GM19035 (cell line): ENCODE results near the gene MEI4.
"Not testable (repeated sequence)": the region's sequence is repeated elsewhere in the genome, so short reads cannot be mapped to it uniquely, and the experiment has no call there.

Source experiments
- ATAC-seq: cut with Tn5 transposase; IDR thresholded peaks from one replicate; pipeline ENCODE4 v1.9.1; 2021; ENCODE audit not compliant: unreplicated experiment

MEI4 gene

DNA sequence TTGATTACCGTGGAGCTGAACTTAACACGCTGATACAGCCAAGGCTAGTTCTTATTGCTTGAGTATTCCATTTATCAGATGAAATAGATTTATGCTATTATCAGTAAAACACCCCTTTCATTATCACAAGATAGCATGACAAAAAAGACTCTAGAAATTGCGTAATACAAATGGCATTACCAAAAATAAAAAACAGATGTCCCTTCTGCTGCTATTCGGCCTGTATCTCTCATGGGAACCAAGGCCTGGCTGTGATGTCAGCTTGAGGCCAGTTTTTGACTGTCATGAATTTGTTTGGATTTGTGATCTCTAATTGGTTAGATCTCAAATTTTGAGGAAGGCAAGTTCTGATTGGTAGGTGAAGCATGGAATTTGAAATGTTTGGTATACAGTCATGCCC lies 25.2 kb downstream of the MEI4 start:
- no peak for ATAC-seq

DNA sequence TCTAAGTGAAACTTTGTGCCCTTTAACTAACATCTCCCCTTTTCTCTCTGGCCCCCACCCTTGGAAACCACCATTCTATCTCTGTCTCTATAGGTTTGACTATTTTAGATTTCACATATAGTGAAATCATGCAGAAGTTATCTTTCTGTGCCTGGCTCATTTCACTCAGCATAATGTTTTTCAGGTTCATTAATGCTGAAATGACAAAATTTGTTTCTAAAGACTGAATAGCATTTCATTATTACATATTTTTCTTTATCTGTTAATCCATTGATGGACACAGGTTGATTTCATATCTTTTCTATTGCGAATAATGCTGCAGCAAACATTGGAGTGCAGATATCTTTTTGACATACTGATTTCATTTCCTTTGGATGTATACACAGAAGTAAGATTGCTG lies 30.7 kb downstream of the MEI4 start:
- ATAC-seq: no peak

DNA sequence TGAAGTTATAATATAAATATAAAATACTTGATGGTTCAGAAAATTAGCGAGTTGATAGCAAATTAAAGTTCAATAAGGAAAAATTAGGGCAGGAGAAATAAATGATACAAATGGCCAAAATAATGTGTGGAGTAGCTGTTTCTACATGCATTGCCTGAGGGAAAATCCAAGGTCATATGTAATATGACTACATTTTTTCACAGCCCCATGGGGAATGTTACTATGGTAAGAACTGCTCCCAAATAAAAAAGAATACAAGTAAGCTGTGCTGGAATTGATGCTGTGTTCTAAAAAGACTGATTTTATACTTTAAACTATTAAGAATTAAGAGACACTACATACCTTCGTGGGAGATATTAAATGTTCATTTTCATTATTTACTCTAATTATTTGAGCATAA lies 34.1 kb downstream of the MEI4 start:
- no peak for ATAC-seq

DNA sequence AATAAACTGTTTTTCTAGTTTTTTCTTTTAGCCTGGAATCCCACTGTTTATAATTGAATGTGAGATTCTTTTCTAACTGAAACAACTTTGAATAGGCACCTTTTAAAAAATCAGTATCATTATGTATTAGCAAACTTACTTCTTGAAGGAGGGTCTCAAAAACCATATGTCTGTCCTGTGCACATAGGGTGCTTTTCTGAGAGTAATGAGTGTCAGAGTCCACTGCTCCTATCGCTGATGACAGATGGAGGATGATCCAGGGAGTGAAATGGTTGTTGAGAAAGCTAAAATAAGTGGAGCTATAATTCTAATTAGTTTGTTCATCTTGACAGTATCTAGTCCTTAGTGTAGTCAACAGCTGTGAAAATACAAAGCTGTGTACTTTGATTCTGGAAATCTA lies 35.8 kb downstream of the MEI4 start:
- no peak for ATAC-seq

DNA sequence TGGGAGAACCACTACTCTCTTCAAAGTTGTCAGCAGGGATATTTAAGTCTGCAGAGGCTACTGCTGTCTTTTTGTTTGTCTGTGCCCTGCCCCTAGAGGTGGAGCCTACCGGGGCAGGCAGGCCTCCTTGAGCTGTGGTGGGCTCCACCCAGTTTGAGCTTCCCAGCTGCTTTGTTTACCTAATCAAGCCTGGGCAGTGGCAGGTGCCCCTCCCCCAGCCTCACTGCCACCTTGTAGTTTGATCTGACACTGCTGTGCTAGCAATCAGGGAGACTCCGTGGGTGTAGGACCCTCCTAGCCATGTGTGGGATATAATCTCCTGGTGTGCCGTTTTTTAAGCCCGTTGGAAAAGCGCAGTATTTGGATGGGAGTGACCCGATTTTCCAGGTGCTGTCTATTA lies 47.3 kb downstream of the MEI4 start:
- ATAC-seq: not testable (repeated sequence)

DNA sequence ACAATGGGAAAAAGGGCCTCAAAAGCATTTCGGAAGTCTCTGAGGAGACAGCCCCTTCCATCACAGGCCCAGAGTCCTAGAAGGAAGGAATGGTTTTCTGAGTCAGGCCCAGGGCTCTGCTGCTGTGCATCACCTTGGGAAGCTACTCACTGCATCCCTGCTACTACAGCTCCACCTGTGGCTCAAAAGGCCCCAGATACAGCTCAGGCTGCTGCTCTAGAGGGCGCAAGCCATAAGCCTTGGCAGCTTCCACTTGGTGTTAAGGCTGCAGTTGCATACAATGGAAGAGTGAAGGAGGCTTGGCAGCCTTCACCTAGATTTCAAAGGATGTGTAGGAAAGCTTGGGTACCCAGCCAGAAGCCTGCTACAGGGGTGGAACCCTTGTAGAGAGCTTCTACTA lies 54.8 kb downstream of the MEI4 start:
- ATAC-seq: no peak

DNA sequence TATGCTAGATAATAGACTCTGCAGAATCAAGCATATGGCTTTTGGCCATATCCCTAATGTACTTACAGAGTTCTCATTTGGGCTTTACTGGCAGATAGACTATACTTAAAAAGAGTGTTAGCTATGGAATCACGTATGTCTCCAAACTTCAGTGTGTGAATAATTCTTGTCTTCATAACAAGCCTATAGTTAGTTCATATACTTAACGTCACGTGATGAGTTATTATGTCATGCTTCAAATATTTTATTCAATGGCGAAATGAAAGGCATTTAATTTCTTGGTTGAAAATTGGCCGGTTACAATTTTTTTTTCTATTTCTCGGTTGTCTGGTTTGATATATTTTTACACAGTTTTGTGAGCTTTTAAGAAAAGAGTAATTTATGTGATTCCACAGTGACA lies 62.7 kb downstream of the MEI4 start:
- no peak for ATAC-seq

DNA sequence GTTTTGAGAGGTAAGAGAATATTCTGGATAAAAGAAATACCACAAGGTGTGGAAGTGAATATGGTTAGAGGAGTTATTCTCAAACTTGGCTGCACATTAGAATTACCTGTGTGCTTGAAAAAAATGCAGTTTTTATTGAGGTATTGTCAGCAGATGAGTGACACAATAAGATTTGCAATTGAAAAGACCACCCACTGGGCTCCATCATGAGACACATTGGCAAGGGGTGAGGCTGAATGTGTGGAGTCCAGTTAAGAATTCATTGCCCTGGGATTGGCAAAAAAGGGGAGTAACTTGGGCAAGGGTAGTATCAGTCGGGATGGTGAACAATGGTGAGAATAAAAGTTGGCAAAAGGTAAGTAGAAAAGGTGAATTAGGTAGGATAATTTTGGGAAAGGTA lies 63.5 kb downstream of the MEI4 start:
- ATAC-seq: no peak

DNA sequence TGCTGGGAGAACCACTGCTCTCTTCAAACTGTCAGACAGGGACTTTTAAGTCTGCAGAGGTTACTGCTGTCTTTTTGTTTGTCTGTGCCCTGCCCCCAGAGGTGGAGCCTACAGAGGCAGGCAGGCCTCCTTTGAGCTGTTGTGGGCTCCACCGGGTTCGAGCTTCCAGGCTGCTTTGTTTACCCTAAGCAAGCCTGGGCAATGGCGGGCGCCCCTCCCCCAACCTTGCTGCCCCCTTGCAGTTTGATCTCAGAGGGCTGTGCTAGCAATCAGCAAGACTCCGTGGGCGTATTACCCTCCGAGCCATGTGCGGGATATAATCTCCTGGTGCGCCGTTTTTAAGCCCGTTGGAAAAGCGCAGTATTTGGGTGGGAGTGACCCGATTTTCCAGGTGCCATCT lies 83.2 kb downstream of the MEI4 start:
- not testable (repeated sequence) for ATAC-seq

DNA sequence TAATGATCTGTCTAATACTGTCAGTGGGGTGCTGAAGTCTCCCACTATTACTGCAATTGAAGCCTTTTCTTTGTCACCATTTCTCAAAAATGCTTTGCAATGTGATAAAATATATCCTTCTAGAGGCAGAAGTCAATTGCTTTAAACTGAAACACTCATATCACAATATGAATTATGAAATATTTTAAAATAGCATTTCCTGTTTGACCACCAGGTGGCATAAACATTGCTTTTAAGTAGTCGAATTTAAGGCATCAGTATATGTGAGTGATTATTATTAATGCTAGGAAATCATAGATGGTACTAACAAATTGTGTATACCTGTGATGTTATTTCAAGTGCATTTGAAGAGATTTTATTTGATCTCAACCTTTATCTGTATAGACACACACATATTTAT lies 87.5 kb downstream of the MEI4 start:
- no peak for ATAC-seq

DNA sequence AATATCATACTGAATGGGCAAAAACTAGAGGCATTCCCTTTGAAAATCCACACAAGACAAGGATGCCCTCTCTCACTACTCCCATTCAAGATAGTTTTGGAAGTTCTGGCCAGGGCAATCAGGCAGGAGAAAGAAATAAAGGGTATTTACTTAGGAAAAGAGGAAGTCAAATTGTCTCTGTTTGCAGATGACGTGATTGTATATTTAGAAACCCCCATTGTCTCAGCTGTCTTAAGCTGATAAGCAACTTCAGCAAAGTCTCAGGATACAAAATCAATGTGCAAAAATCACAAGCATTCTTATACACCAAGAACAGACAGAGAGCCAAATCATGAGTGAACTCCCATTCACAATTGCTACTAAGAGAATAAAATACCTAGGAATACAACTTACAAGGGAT lies 99.3 kb downstream of the MEI4 start:
- ATAC-seq: not testable (repeated sequence)

DNA sequence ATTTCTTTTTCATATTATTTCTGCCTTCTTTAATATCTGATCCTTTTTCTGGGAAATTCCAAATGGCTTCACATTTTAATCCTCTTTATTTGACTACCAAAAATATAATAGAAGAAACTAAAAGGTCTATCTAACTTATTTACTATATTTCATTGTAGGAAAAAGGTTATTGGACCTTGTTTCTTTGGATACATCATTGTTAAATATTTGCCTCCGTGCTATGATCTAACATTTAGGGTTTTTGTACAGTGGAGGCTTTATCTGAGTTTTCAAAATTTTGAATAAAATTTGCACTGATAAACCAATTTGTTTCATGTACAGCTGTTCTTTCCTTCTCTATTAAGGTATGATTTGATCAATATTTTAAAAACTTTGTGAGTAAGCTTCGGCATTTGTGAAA lies 109.5 kb downstream of the MEI4 start:
- ATAC-seq: no peak

DNA sequence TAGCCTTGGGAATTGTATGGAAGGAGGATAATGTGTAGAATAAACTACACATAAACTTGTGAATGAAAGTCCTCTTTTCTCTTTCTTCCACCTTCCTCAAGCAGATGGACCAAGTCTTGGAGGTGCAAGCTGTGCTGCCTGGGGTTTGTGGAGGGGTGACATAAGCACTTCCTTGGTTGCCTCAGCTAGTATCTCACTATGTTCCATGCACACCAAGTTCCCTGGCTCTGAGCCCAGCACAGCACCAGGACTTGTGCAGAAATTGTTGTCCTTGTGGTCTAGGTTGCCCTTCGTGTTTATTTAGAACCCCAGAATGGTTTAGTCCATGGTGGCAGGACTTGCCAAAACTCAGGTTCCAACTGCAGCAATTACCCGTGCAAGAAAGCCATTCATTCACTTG lies 110.3 kb downstream of the MEI4 start:
- no peak for ATAC-seq

DNA sequence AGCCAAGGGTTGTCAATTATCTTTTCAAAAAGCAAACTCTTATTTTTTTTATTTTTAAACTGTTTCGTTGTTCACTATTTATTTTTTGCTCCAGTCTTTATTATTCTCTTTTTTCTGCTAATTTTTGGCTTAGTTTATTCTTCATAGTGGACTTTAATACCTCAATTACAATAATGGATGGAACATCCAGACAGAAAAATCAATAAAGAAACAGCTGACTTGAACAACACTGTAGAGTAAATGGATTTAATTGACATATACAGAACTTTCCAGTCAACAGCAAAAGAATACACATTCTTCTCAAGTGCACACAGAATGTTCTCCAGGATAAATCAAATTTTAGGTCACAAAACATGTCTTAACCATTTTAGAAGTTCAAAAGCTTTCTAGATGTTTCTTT lies 111.5 kb downstream of the MEI4 start:
- ATAC-seq: no peak

DNA sequence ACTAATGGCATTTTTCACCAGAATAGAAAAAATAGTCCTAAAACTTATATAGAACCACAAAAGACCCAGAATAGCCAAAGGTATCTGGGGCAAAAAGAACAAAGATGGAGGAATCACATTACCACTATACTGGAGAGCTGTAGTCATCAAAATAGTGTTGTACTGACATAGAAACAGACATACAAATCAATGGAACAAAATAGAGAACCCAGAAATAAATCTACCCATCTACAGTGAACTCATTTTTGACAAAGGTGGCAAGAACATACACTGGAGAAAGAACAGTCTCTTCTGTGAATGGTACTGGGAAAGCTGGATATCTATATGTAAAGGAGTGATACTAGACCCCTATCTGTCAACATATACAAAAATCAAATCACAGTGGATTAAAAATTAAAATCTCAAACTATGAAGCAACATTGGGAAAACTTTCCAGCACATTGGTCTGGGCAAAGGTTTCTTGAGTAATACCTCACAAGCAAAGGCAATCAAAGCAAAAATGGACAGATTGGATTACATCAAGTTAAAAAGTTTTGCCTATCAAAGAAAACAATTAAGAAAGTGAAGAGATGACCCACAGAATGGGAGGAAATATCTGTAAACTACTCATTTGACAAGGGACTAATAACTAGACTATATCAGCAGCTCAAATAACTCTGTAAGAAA lies 120.5 kb downstream of the MEI4 start:
- ATAC-seq: no peak

DNA sequence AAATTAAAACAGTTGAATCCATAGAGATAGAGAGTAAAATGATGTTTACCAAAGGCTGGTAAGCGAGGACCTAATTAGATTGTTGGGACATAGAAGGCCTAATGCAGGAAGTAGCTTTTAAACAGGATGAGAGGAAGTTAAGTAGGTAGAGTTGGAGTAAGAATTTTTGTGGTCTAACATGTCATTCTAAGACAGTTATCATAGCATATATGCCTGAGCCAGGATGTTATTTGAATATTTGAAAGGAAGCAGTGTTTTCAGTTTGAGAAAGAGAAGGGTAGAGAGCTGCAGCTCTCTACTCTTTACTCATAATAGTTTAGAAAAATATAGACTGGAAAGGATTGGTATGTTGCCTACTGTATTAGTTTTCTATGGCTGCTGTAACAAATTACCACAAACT lies 121.6 kb downstream of the MEI4 start:
- ATAC-seq: no peak

DNA sequence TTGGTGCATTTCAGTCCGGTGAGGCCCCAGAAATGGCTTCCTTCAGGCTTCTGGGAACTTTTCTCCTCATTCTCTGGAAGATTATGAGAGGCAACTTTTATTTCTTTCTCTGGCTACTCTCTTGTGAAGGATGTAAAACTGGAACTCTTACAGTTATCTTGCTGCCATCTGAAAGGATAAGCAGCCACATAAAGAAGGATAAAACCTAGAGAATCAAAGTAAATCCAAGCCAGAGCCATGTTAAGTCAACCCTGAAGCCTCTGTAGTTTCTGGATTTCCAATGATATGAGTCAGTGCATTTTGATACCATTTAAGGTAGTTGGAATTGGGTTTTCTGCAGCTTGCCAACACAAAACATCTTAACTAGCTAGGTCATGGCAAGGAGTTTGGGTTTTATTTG lies 123.6 kb downstream of the MEI4 start:
- ATAC-seq: no peak

DNA sequence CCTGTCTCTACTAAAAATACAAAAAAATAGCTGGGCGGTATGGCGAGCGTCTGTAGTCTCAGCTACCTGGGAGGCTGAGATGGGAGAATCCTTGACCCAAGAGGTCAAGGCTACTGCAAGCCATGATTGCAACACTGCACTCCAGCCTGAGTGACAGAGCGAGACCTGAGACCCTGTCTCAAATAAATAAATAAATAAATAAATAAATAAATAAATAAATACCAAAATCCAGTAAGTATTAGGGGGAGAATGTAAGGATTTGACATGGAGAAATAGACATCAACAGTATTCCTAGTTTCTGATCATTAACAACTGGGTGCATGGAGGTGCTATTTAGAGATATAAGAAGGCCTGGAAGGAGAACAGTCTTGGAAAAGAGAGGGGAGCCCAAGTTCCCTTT lies 125.7 kb downstream of the MEI4 start:
- no peak for ATAC-seq

DNA sequence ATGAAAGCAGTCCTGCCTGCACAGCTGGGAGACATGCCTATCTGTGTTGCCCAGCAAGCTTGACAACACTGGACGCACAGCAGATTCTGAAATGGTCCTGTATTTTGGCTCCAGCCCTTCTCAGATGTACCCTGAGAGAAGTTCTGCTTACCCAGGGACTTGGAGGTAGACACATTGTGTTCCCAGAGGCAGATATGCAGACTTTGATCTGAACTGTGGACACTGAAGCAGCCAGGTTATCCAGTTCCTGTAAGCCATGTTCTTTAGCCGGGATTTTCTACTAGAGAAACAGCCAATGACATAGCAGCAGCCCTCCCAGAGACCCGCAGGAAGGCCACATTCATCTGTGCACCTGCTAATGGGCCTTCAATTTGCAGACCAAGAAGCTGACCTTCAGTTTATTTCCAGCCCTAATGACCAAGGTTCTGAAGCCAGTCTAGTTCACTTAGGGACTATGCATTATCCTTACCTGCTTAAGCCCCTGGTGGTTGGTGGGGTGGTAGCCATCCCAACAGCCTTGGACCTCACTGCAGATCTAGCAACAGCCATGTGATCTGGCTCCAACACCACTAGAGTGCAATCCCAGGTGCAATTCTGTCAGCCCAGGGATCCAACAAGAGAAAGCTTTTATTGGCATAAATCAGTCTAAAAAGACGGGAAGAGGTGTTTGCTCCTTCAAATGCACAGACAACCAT lies 134.2 kb downstream of the MEI4 start:
- ATAC-seq: no peak

DNA sequence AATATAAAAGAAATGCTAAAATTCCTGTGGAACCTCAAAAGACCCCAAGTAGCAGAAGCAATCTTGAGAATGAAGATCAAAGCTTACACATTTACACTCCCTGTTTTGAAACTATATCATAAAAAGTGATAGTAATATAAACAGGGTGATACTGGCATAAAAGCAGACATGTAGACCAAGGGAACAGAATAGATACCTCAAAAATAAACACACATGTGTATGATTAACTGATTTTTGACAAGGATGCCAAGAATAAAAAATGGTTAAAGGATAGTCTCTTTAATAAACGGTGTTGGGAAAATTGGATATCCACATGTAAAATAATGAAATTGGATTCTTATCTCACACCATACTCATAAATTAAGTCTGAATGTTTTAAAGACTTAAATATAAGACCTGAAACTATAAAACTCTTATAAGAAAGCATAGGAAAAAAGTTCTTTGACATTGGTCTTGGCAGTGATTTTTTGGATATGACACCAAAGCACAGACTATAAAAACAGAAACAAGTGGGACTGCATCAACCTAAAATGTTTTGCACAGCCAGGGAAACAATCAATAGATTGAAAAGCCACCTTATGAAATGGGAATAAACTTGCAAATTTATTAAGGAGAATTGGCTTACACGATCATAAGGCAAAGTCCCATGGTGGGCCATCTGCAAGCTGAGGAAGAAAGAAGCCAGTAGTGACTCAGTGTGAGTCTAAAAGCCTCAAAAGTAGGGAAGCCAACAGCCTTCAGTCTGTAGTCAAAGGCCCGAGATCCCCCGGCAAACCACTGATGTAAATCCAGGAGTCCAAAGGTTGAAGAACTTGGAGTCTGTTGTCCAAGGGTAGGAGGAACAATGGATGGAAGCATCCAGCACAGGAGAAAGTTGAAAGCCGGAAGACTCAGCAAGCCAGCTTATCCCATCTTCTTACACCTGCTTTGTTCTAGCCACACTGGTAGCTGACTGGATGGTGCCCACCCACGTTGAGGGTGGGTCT lies 144.3 kb downstream of the MEI4 start:
- no peak for ATAC-seq

DNA sequence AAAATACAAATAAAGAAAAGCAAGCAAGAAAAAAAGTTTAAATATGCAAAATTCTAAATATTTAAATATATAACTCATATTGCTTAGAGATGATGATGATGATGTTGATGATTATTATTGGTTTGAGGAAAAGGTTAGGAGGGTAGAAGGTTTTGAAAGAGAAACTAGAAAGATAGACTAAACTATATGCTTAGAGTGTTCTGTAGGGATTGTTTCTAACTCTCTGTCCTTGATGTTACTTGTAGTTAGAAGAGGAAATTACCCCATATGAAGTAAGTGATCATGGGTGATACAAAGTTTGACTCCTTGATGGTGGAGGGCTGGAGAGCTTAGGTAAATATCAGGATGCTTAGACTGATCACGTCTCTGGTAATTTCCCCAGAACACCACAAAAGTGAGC lies 159.5 kb downstream of the MEI4 start:
- no peak for ATAC-seq

DNA sequence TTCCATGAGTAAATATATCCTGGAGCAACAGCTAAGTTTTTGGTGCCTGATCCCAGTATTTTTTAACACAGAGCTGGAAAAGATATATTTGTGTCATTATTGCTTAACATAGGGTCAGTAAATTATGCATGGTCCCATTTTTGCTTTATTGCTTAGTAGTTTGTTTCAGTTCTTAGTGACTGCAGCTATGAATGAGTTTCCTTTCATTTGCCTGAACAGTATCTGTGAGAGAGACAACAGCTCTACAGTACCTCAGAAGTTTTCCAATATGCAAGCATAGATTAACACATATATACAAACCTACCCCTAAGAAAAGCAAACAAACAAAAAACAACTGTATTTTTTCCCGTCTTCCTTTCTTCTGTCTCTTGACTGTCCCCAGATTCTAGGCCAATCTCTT lies 160.3 kb downstream of the MEI4 start:
- no peak for ATAC-seq
